GM18870 (cell line): ENCODE data around the gene SDHB.

Experiments
- ATAC-seq: cut with Tn5 transposase; IDR thresholded peaks from one replicate; pipeline ENCODE4 v1.9.1; 2021; ENCODE audit warnings: moderate library complexity; ENCODE audit not compliant: unreplicated experiment

Gene SDHB

DNA sequence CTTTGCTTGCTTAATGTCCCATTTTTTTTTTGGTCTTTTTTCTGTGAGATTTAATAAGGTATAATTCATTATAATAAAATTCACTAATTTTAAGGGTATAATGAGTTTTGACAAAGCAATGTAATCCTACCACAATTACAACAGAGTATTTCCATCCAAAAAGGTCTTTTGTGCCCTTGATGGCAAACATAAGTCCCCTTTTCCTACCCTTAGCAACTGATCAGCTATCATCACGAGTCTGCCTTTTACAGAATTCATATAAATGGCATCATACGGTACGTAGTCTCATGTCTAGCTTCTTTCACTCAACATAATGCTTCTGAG, 7.5 kb downstream of the SDHB start:
- ATAC-seq = no peak

- ATAC-seq = no peak
These were observed 8.0 kb downstream of the SDHB start for GRCh38 chr1:17045634-17046333.

- ATAC-seq = no peak
These were observed 8.7 kb downstream of the SDHB start for GRCh38 chr1:17045150-17045549.

- ATAC-seq = no peak
These were observed 10.2 kb downstream of the SDHB start for GRCh38 chr1:17043676-17044075.

- no peak for ATAC-seq
These were observed 13.7 kb downstream of the SDHB start for GRCh38 chr1:17040135-17040534.

DNA sequence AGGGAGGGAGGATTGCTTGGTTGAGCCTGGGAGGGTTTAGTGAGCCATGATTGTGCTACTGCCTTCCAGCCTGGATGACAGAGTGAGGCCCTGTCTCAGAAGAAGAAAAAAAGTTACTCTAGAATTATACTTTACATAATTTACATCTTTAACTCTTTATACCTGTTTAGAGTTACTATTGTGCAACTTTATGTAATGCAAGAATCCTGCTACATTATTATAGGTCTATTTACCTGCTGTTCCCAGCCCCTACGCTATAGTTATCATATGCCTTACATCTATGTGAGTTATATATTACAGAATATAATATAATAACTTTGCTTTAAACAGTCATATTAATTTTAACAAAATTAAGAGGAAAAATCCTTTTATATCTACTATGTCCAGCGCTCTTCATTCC, 14.3 kb downstream of the SDHB start:
- ATAC-seq = no peak

GRCh38 chr1:17033481-17033880, 20.4 kb downstream of the SDHB start:
- ATAC-seq = no peak

GRCh38 chr1:17032741-17033140, 21.1 kb downstream of the SDHB start:
- ATAC-seq = no peak

GRCh38 chr1:17031436-17031835, 22.4 kb downstream of the SDHB start:
- ATAC-seq = no peak

DNA sequence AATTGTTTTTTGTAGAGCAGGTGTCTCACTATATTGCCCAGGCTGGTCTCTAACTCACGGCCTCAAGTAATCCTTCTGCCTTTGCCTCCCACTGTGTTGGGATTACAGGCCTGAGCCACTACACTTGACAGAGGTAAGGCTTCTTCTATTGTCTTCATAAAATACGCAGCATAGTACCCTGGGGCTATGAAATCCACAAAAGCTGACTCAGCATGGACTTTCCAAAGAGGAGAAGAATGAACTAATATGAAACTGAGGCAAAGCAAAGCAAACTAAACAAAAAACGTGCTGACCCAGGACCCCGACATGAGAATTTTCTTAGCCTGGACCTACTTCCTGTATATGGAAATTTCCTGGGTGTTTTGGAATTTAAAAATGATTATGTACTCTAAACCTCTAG, 23.6 kb downstream of the SDHB start:
- ATAC-seq = no peak

- ATAC-seq = no peak
These were observed 25.1 kb downstream of the SDHB start for GRCh38 chr1:17028662-17029188.

DNA sequence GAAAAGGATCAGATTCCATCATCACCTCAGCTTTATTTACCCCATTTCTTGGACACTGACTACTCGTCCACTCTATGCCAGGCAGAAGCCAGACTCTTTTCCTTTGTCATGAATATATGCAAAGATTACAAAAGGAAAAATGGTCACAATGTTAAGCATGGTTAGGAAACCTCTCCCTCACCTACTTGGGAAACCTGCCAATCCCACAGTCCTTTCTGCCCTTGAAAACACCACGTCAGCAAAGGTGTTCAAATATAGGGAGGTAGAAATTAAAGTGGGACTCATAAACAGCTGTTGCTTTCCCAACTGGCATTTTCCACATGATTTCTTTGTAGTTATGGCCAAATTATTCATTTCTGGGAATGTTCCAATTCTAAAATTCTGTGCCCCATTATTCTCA, 25.9 kb downstream of the SDHB start:
- no peak for ATAC-seq

DNA sequence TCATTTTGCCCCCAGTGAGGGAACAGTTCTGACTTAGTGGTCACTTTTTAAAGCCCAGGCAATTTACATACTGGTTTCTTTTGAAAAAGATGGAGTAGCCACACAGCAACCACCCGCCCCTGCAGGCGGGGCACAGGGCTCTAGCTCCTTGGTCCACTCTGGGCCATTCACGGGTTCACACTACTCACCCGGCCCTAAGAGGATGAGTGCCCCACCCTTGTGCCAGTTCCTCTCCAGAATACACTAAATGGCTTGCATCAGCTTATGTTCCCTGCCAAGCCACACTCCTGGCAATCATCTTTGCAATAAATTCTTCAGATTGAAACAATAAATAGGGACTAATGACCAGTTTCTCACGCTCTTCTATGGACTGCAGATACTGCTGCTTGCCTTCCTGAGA, 26.4 kb downstream of the SDHB start:
- ATAC-seq = no peak

DNA sequence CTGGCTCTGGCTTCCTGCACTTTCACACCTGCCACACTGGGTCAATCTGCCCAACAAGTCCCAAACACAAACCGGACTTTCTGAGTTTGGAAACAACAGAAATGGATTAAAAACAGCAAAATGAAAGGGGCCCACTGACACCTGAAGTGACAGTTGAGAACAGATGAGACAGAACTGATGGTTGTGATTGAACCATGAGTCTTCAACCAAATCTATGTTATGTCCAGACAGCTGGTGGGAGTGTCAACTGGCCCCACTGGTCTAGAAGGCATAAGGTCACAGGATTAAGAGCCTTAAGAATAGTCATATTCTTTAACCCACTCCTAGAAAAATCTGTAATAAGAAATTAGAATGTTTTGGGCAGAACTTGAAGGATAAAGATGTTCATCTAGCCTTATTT, 29.1 kb downstream of the SDHB start:
- no peak for ATAC-seq

DNA sequence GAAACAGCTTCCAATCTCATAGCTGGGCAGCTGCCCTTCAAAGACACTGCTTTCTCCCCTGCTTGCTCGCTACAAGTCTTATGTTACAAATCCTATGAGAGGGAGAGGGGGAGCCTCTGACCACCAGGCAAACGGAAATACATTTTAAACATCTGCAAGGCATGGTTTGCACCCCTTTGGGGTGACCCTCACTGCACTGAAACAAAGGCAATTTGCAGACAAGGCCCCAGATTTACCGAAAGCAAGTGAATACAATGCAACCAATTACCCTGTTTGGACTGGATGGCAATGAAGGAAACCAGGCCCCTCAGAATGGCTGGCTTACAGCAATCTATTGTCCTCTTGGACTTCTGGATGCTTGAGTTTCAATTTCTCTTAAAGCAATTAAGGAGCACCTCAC, 30.3 kb downstream of the SDHB start:
- no peak for ATAC-seq

- no peak for ATAC-seq
These were observed 30.7 kb downstream of the SDHB start for GRCh38 chr1:17023102-17023501.

GRCh38 chr1:17021896-17022295, 31.9 kb downstream of the SDHB start:
- ATAC-seq = no peak

DNA sequence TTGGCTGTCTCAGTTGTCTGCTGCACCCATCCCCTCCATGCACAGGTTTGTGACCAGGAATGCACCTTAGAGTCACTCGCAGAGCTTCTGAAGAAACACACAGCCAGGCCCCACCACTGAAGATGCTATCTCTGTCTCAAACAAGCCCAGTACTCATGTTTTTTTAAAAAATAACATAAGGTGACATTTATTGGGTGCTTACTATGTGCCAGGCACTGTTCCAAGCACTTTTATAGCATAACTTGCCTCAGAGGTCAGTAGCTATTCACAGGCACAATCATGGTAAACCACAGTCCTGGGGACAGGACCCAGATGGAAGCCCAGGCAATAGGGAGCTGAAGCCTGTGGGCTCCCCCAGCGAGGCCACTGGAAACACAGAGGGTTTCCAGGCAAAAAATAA, 33.3 kb downstream of the SDHB start:
- ATAC-seq = no peak

- ATAC-seq = no peak
These were observed 35.0 kb downstream of the SDHB start for GRCh38 chr1:17018849-17019248.

DNA sequence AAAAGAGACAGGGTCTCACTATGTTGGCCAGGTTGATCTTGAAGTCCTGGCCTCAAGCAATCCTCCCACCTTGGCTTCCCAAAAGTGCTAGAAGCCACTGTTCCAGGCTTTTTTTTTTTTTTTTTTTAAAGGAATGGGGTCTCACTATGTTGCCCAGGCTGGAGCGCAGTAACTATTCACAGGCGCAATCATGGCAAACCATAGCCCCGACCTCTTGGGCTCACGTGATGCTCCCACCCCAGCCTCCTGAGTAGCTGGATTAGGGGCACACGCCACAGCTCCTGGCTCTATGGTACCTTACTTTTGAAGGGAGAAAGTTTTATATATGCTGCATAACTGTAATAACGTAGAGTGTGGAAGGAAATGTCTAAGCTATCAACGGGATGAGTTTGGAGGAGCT, 36.4 kb downstream of the SDHB start:
- no peak for ATAC-seq

- ATAC-seq = no peak
These were observed 37.5 kb downstream of the SDHB start for GRCh38 chr1:17016317-17016661.

DNA sequence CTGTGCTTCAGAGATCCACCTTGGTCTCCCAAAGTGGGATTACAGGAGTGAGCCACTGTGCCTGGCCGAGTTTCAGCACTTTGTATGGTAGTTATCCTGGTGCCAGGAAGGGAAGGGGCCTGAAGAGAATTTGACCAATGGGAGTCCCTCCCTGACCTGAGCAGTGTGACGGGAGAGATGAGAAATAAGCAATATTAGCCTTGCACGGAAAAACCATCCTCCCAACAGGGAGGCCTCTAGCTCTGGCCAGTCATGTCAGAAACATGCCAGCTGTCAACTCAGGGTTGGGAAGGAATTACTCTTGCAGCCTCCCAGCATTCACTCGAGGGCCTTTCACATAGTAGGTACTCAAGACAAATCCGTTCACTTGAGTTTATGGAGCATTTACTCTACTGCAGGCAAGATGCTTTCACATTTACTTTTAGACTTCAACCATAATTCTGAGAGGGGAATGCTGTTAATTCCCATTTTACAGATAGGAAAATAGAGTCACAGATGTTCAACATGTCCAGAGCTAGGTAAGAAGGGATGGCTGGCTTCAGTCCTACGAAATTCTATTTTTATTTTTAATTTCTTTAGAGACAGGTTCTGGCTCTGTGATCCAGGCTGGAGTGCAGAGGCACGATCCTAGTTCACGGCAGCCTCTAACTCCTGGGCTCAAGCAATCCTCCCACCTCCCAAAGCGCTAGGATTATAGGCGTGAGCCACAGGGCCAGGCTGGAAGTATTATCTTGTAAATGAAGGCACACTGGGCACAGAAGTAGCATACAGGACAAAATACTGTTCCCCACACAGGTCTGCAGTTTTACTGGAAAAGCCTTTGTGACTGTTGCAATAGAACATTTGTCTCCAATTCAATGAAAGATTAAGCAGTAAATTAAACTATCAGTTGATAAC, 38.9 kb downstream of the SDHB start:
- no peak for ATAC-seq
